Vagina (tissue), 2 donors: ENCODE measurements around the gene FOXD3. TPM values are rescaled to one million over a fixed set of nuclear protein-coding genes. Genes with fewer than 3 reads are reported as not detected.
A peak's percentile ranks its signal among the peaks of the same experiment; 100 is the strongest.

ENCODE experiments used
- DNase-seq, 2 donors: peaks; one replicate each; pipeline ENCODE4 v3.0.0-alpha.2; 2017; ENCODE audit errors: extremely low spot score in 2 of 2
- H3K27ac ChIP-seq: fragments of 200-600 bp; sonication (generic); one replicate; pipeline ENCODE4 v1.5.1; 2019
- H3K27me3 ChIP-seq: fragments of 200-600 bp; sonication (generic); one replicate; pipeline ENCODE4 v1.5.1; 2019
- H3K36me3 ChIP-seq, 2 donors: fragments of 200-600 bp; sonication (generic); one replicate each; pipeline ENCODE4 v1.5.1; 2017 to 2019
- H3K4me1 ChIP-seq: fragments of 200-600 bp; sonication (generic); one replicate; pipeline ENCODE4 v1.5.1; 2019
- H3K4me3 ChIP-seq, 2 donors: fragments of 200-600 bp; sonication (generic); 1 replicate in 1 of 2; 2 replicates in 1 of 2; pipeline ENCODE4 v1.5.1; 2016 to 2019
- H3K9me3 ChIP-seq: fragments of 200-600 bp; sonication (generic); one replicate; pipeline ENCODE4 v1.5.1; 2019
- CTCF ChIP-seq, 3 experiments: fragments of 450-650 bp in 2 of 3; fragments of 200-600 bp in 1 of 3; sonication (generic) in 1 of 3; IDR thresholded peaks; one replicate each; pipeline ENCODE4 v1.5.1; 2017 to 2019; ENCODE audit warnings: antibody characterized with exemption in 3 of 3, mild to moderate bottlenecking in 2 of 3, moderate library complexity in 2 of 3
- POLR2A ChIP-seq, 2 donors: fragments of 450-650 bp; IDR thresholded peaks; one replicate each; pipeline ENCODE4 v1.6.1; 2017; ENCODE audit warnings: antibody characterized with exemption in 2 of 2, mild to moderate bottlenecking in 2 of 2, moderate library complexity in 2 of 2
- POLR2AphosphoS5 ChIP-seq, 2 donors: sonication (generic); formaldehyde crosslinking; IDR thresholded peaks; one replicate each; pipeline ENCODE4 v1.9.0; 2017; ENCODE audit warnings: antibody characterized with exemption in 2 of 2, mild to moderate bottlenecking in 2 of 2, low read depth in 1 of 2; ENCODE audit not compliant: insufficient read depth in 1 of 2
- intact Hi-C: fragments of 100-400 bp; cut with DNase I; formaldehyde crosslinking; loops from one replicate; pipeline ENCODE4 v1.15.1; 2023
- total RNA-seq: library from RNA; depleted of rRNA; stranded (reverse); fragments of >200 nt; gene quantifications from one replicate; pipeline ENCODE4 v1.2.3, GENCODE V29; 2016

Gene FOXD3
- total RNA-seq = not detected

GRCh38 chr1:63322114-63322943 lies at the start of gene FOXD3:
TSS of gene FOXD3 (plus strand) at chr1:63322567. CDS start at chr1:63323059, 492 bp downstream.
- Histone ChIP-seq H3K36me3 (no peaks in the 10 kb centered on the region), H3K27ac (no peak within 1 kb of the TSS), H3K4me3 (peak within 1 kb of the TSS; percentile 45 to 69), H3K9me3 (no peaks in the 10 kb centered on the region), H3K27me3 (peaks cover 59% of the 10 kb centered on the region), H3K4me1 (peaks cover 35% of the 10 kb centered on the region)
- peak in 1 of 2 donors; percentile 33 for TF ChIP-seq POLR2AphosphoS5 (IDR thresholded peaks at IDR 0.05; ENCODE audit: insufficient read depth in 1 of 2, low read depth in 1 of 2)
- no peak for TF ChIP-seq POLR2A (IDR thresholded peaks at IDR 0.05)
- no peak for DNase-seq
- intact Hi-C loops = no loop called here

- TF ChIP-seq POLR2AphosphoS5 (IDR thresholded peaks at IDR 0.05; ENCODE audit: insufficient read depth in 1 of 2, low read depth in 1 of 2) (no peak), POLR2A (IDR thresholded peaks at IDR 0.05) (no peak), CTCF (IDR thresholded peaks at IDR 0.05) (no peak)
- Histone ChIP-seq H3K27me3 (no peaks in the 10 kb centered on the region), H3K27ac (no peak overlapping the region), H3K4me3 (no peak overlapping the region), H3K4me1 (no peaks in the 10 kb centered on the region), H3K9me3 (no peaks in the 10 kb centered on the region), H3K36me3 (no peaks in the 10 kb centered on the region)
- intact Hi-C loops = no loop called here
- no peak for DNase-seq
These were observed 49.6 kb upstream of the FOXD3 start for GRCh38 chr1:63272811-63273210.

- H3K36me3 ChIP-seq = no peaks in the 10 kb centered on the region
- DNase-seq = no peak
- H3K4me3 ChIP-seq = no peak overlapping the region
- no peaks in the 10 kb centered on the region for H3K27me3 ChIP-seq
- TF ChIP-seq POLR2AphosphoS5 (IDR thresholded peaks at IDR 0.05; ENCODE audit: insufficient read depth in 1 of 2, low read depth in 1 of 2) (no peak), POLR2A (IDR thresholded peaks at IDR 0.05) (no peak)
- H3K9me3 ChIP-seq = no peaks in the 10 kb centered on the region
- no peaks in the 10 kb centered on the region for H3K4me1 ChIP-seq
- no peak overlapping the region for H3K27ac ChIP-seq
- intact Hi-C loops = no loop called here
These were observed 48.0 kb upstream of the FOXD3 start for GRCh38 chr1:63274371-63274770.

- TF ChIP-seq CTCF (IDR thresholded peaks at IDR 0.05) (no peak), POLR2AphosphoS5 (IDR thresholded peaks at IDR 0.05; ENCODE audit: insufficient read depth in 1 of 2, low read depth in 1 of 2) (no peak), POLR2A (IDR thresholded peaks at IDR 0.05) (no peak)
- no peak overlapping the region for H3K27ac ChIP-seq
- intact Hi-C loops = no loop called here
- no peak overlapping the region for H3K4me3 ChIP-seq
- no peaks in the 10 kb centered on the region for H3K36me3 ChIP-seq
- H3K4me1 ChIP-seq = no peaks in the 10 kb centered on the region
- no peak for DNase-seq
- no peaks in the 10 kb centered on the region for H3K9me3 ChIP-seq
- no peaks in the 10 kb centered on the region for H3K27me3 ChIP-seq
These were observed 47.4 kb upstream of the FOXD3 start for GRCh38 chr1:63274979-63275378.

GRCh38 chr1:63276624-63277023 lies 45.7 kb upstream of the FOXD3 start:
- DNase-seq = no peak
- Histone ChIP-seq H3K27me3 (no peaks in the 10 kb centered on the region), H3K4me1 (no peaks in the 10 kb centered on the region), H3K9me3 (no peaks in the 10 kb centered on the region), H3K4me3 (no peak overlapping the region), H3K27ac (no peak overlapping the region), H3K36me3 (no peaks in the 10 kb centered on the region)
- intact Hi-C loops = no loop called here
- no peak for TF ChIP-seq CTCF (IDR thresholded peaks at IDR 0.05)
